Colonic mucosa (tissue), 4 donors: Measurements from ENCODE around the gene ENDOU. TPM values are rescaled to one million over a fixed set of nuclear protein-coding genes. Genes with fewer than 3 reads are reported as not detected.
A peak's percentile ranks its signal among the peaks of the same experiment; 100 is the strongest.

Experiments
- DNase-seq: peaks from one replicate; pipeline ENCODE4 v3.0.0-alpha.2; 2020
- H3K27ac ChIP-seq: fragments of 200-600 bp; one replicate; pipeline ENCODE4 v1.8.0; 2021
- H3K27me3 ChIP-seq: fragments of 200-600 bp; one replicate; pipeline ENCODE4 v1.8.0; 2021
- H3K36me3 ChIP-seq: fragments of 200-600 bp; one replicate; pipeline ENCODE4 v1.8.0; 2021
- H3K4me1 ChIP-seq: fragments of 200-600 bp; one replicate; pipeline ENCODE4 v1.8.0; 2021; ENCODE audit warnings: mild to moderate bottlenecking
- H3K4me3 ChIP-seq: fragments of 200-600 bp; one replicate; pipeline ENCODE4 v1.8.0; 2021
- H3K9ac ChIP-seq, 2 donors: one replicate each; pipeline ENCODE4 v1.7.0; 2013; ENCODE audit warnings: control low read depth in 2 of 2, low read depth in 2 of 2, low read length in 2 of 2
- H3K9me3 ChIP-seq: fragments of 200-600 bp; one replicate; pipeline ENCODE4 v1.8.0; 2021
- CTCF ChIP-seq: fragments of 200-600 bp; IDR thresholded peaks from one replicate; pipeline ENCODE4 v1.8.0; 2022; ENCODE audit warnings: antibody characterized with exemption, mild to moderate bottlenecking
- intact Hi-C: fragments of 100-400 bp; cut with DNase I; formaldehyde crosslinking; loops from one replicate; pipeline ENCODE4 v1.14.1; 2022
- total RNA-seq, 2 donors: library from RNA; stranded (reverse); fragmentation: NEBNext Ultra II Directional in 1 of 2; extraction: Animal tissue kit (Norgen Biotek cat#: 25700) in 1 of 2; gene quantifications; one replicate each; pipeline ENCODE4 v1.2.1, GENCODE V29; 2021
- donor health status: healthy.
- donor health status: DM: no; HTN: no; CAD: no.
- donor health status: DM: no; HTN: no; CAD: no.

ENDOU gene
- total RNA-seq, 2 donors from 2014 or later = not detected

GRCh38 chr12:47772738-47773061, 47.4 kb upstream of the ENDOU start:
- intact Hi-C loops = no loop called here
- Histone ChIP-seq H3K9me3 (no peaks in the 10 kb centered on the region), H3K36me3 (no peaks in the 10 kb centered on the region), H3K27ac (no peak overlapping the region), H3K4me1 (no peaks in the 10 kb centered on the region), H3K4me3 (peak overlapping the region; percentile 97), H3K9ac (peak overlapping the region in 1 of 2 donors; percentile 92), H3K27me3 (no peaks in the 10 kb centered on the region)
- no peak for TF ChIP-seq CTCF
- no peak for DNase-seq

DNA sequence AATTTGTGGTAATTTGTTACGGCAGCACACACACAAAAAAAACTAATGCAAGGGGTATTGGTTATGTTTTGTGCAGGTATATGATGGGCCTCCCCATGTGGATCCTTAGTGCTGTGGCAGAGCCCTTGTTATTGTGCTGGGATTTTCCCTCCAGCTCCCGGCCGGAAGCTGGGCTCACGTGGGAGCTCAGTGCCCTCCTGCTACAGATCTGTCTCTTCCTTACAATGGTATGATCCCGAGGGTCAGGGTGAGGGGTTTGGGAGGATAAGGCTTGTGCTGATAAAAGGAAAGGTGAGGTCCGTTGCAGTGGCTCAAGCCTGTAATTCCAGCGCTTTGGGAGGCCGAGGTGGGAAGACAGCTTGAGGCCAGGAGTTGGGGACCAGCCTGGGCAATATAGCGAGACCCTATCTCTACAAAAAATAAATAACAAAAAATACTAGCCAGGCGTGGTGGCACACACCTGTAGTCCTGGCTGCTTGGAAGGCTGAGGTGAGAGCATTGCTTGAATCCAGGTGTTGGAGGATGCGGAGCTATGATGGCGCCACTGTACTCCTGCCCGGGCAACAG, 46.9 kb upstream of the ENDOU start:
- Histone ChIP-seq H3K27ac (no peak overlapping the region), H3K27me3 (no peaks in the 10 kb centered on the region), H3K9ac (peak overlapping the region in 1 of 2 donors; percentile 92), H3K4me1 (no peaks in the 10 kb centered on the region), H3K4me3 (no peak overlapping the region), H3K36me3 (no peaks in the 10 kb centered on the region), H3K9me3 (no peaks in the 10 kb centered on the region)
- no peak for DNase-seq
- intact Hi-C loops = no loop called here
- TF ChIP-seq CTCF = no peak

GRCh38 chr12:47771304-47771703, 46.0 kb upstream of the ENDOU start:
- Histone ChIP-seq H3K4me1 (no peaks in the 10 kb centered on the region), H3K4me3 (no peak overlapping the region), H3K36me3 (no peaks in the 10 kb centered on the region), H3K9me3 (no peaks in the 10 kb centered on the region), H3K9ac (no peak overlapping the region), H3K27ac (no peak overlapping the region), H3K27me3 (no peaks in the 10 kb centered on the region)
- no peak for DNase-seq
- TF ChIP-seq CTCF = no peak
- intact Hi-C loops = no loop called here

DNA sequence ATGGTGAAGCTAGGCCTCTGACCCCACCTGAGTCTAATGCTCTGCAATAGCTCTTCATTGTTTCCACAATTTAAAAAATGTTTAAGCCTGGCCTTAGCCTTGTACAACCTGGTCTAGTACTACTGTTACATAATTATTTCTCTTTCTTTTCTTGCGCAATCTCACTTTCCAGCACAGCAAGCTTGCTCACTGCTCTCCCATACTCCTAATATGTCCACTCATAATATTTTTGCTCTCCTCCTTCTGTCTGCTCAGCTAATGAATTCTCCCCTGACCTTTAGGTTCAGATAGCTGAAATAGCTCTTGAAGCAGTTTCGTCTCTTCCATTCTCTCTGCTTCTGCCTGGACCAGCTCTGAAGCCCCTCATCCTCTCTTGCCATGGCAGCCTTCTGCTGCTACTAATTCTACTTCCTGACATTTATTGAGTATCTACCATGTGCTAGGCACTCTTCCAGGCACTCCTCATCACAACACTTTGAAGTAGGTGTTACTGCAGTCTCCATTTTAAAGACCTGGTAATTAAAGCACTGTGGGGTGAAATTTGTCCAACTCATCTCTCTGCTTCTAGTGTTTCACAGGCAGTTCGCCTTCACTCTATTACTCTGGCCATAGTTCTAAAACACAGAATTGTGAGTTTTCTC, 44.9 kb upstream of the ENDOU start:
- Histone ChIP-seq H3K36me3 (no peaks in the 10 kb centered on the region), H3K4me3 (no peak overlapping the region), H3K27ac (no peak overlapping the region), H3K9ac (no peak overlapping the region), H3K4me1 (no peaks in the 10 kb centered on the region), H3K9me3 (no peaks in the 10 kb centered on the region), H3K27me3 (no peaks in the 10 kb centered on the region)
- no peak for DNase-seq
- intact Hi-C loops = no loop called here
- TF ChIP-seq CTCF = no peak

GRCh38 chr12:47769234-47770085, 44.2 kb upstream of the ENDOU start:
- Histone ChIP-seq H3K36me3 (no peaks in the 10 kb centered on the region), H3K27me3 (no peaks in the 10 kb centered on the region), H3K9ac (no peak overlapping the region), H3K4me3 (no peak overlapping the region), H3K4me1 (no peaks in the 10 kb centered on the region), H3K27ac (no peak overlapping the region), H3K9me3 (no peaks in the 10 kb centered on the region)
- no peak for DNase-seq
- TF ChIP-seq CTCF = no peak
- intact Hi-C loops = no loop called here
